HG03025 (cell line): ENCODE data around the gene CLDND2.
A peak's percentile ranks its signal among the peaks of the same experiment; 100 is the strongest.

Experiments used
- ATAC-seq: cut with Tn5 transposase; IDR thresholded peaks from one replicate; pipeline ENCODE4 v1.9.1; 2021; ENCODE audit warnings: mild to moderate bottlenecking, moderate library complexity; ENCODE audit not compliant: unreplicated experiment, low FRiP score

Gene CLDND2

DNA sequence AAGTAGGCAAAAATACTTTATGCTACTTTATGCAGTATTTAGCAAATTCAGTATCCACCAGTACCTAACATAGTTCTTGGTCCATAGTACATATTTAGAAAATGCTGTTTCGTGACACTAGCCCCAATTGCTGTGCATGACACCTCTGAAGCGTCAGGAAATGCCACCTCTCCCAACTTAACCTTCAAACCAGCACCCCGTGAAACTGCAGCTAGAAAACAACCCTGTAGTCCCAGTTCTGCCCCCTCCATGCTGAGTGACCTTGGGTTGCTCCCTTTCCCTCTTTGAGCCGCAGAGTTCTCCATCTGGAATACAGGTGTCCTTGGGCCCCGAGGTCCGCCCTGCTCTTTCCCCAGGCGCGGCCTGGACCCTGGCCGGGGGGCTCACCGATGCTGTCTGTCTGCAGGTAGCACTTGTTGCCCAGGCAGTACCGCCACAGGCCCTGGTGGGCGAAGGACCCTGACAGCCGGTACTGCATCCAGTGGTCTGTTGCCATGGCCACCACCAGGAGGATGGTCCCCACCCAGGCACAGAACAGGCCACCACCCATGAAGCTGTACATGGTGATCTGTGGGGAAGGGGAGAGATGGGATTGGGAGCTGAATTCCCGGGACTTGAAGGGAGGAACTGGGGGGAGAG lies 18.2 kb upstream of the CLDND2 start:
- ATAC-seq: no peak

DNA sequence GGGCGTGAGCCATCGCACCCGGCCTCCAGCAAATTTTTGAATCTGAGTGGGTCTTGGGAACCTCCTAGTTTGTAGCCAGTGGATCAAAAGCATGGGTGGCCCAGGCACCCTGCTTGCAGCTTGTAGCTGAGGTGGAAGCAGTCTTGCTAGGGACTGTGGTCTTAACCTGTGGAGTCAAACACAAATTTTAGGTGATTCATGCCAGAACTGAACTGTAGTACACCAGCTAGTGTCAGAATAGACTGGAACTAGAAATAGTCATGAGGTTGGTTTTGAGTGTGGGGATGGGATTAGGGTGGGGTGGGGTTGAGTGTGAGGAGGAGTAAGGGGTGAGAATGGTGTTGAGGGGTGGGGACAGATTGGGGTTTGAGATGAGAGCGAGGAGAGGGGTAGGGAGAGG lies 13.2 kb upstream of the CLDND2 start:
- ATAC-seq: no peak

GRCh38 chr19:51380379-51380778 lies 11.6 kb upstream of the CLDND2 start:
- no peak for ATAC-seq

DNA sequence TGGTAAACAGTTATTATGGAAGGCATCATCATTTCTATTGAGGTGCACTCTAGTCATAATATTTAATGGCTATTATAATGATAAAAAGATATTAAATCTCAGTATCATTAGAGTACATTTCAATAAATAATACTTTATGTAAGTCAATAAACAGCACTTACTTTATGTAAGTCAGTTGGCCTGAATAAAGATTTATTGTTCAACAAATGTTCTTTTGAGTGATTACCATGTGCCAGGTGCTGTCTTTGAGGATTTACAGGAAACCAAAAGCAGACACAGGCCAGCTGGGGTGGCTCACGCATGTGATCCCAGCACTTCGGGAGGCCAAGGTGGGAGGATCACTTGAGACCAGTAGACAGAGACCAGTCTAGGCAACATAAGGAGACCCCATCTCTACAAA lies 8.6 kb upstream of the CLDND2 start:
- no peak for ATAC-seq

- ATAC-seq: no peak
Observed at GRCh38 chr19:51375504-51376221, 6.9 kb upstream of the CLDND2 start.

- ATAC-seq: no peak
Observed at GRCh38 chr19:51372649-51373504, 4.1 kb upstream of the CLDND2 start, which contains the start of gene NKG7. Gene NKG7, minus strand, starts transcription at chr19:51372654. Its CDS starts 119 bp downstream, at chr19:51372535.

DNA sequence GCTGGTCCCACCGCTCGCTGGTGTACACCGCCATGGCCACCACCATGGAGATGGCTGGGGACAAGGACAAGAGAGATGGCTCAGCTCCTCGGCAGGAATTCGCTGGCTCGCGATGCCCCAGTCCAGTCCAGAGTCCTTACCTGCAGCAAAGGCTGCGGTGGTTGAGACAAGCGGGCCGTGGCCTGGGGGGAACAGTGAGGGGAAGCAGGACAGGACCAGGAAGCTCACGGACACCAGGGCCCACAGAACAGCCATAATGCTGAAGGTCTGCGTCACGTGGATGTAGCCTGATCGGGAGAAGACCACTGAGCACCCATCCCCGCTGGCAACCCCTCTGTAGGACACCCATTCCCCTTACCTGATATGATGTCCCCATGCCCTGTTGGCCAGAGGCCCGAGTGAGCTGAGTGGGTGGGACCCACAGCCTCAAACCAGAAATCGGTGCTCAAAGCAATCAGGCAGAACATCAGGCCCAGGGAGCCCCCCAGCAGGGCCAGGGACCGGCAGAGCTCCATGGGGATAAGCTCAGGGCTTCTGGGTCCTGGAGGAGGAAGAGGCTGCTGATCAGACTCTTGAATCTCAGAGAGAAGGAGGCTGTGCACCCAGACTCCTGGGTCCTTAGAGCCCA lies 3.3 kb upstream of the CLDND2 start:
- no peak for ATAC-seq

- ATAC-seq: no peak
Observed at GRCh38 chr19:51371186-51371690, 2.4 kb upstream of the CLDND2 start.

GRCh38 chr19:51370230-51370629 lies 1.4 kb upstream of the CLDND2 start:
- ATAC-seq: no peak

DNA sequence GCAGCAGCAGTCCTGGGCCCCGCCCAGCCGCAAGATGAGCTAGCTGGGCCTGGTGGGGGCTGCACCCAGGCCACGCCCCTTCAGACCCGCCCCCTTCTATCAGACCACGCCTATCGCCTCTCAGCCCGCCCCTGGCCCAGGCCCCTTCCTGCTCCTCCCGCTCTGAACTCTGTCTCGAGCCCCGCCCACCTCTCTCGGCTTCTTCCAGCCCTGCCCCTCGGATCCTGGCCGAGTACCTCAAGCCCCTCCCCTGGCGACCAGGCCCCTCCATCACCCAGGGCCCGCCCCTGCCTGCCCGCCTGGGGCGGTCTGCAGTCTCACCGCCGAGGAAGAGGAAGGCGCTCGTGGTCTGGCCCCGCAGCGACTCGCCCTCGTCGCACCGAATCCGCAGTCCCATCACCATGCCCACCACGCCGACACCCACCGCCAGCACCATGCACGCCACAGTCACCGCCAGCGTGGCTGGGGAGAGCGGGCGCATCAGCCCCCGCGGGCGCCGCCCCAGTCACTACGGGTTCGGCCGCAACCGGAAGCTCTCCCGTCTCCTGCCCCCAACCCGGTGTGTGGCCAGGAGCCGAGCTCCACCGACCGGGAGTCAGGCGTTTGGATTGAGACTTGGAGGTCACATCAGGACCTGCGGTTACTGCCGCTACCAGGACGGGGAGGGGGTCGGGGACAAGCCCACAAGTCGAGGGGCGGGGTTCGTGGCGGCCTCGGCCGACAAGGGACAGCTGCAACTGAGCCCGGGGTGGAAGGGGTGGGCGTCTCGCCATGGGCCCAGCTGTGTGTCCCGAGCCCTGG lies 1.0 kb downstream of the CLDND2 start:
- peak; percentile 66 for ATAC-seq

DNA sequence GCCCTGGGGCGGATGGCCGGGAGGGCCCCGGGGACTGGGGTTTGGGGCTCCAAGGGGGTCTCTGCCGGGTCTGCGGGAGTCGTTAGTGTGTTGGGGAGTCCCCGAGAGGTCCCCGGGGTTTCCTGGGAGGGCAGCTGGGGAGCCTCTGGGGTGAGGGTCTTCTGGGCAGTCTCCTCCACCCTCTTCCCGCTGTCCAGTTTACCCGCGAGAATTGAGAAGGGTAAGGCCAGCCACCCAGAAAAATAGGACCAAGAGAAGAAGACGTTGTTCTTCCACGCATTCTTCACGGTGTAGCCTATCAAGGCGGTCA lies 1.6 kb downstream of the CLDND2 start:
- ATAC-seq: peak; percentile 2

DNA sequence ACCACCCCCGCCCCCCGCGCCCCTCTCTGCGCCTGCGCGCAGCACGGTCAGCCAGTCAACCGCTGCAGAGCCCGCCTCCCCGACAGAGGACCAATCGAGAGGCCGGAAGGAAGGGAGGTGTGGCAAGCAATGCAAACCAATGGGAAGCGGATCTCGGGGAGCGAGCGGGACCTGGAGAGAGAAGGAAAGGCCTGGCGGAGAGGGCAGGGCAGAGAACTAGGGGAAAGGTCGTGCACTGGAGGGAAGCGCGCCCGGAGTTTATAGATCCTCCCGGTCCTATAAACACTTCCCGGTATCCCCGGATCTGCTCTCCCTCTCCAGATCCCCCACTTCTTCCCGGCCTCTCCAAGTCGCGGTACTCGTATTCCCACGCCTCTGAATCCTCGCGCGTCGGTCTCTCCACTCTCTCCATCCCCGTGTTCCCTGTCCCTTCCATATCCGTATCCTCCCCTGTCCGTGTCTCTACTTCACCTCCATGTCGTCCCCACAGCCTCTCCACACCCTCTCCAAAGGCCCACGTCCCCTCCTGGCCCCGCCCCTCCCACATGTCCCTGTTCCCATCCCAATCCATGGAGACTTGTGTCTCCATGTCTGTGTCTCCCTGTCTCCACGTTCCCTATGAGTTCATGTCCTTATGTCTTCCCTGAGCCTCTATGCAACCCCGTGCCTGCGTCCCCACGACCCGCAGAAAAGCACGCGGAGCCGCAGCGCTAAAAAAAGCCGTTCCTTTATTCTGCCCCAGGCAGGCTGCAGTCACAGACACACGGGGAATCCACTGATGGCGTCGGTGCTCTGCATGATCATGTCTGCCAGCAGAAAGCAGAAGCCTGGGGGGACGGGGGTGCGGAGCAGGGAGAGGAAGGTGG lies 2.2 kb downstream of the CLDND2 start:
- peak; percentile 56 for ATAC-seq

DNA sequence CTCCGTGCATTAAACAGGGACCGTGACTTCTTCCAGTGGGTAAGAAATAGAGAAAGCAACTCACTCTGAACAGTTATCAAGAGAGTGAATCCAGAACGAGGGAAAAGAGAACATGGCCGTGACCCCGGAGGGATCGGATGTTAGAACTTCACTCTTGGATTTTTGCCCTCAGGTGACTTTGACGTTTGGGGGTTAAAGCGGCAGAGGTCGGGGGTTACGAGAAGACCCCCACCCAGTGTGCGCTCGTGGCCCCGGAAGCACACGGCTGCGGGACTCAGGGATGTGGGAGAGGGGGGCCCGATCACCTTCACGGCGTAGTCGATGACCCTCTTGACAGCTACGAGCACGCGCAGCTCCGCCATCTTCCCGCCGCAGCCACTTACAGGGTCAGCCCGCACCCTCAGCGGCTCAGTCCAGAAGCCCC lies 2.8 kb downstream of the CLDND2 start, which contains the start of gene ETFB:
Gene ETFB, minus strand, starts transcription at position 424 of the 424 bp plus-strand sequence. Its CDS starts 62 bp downstream, at position 362.
- ATAC-seq: no peak

DNA sequence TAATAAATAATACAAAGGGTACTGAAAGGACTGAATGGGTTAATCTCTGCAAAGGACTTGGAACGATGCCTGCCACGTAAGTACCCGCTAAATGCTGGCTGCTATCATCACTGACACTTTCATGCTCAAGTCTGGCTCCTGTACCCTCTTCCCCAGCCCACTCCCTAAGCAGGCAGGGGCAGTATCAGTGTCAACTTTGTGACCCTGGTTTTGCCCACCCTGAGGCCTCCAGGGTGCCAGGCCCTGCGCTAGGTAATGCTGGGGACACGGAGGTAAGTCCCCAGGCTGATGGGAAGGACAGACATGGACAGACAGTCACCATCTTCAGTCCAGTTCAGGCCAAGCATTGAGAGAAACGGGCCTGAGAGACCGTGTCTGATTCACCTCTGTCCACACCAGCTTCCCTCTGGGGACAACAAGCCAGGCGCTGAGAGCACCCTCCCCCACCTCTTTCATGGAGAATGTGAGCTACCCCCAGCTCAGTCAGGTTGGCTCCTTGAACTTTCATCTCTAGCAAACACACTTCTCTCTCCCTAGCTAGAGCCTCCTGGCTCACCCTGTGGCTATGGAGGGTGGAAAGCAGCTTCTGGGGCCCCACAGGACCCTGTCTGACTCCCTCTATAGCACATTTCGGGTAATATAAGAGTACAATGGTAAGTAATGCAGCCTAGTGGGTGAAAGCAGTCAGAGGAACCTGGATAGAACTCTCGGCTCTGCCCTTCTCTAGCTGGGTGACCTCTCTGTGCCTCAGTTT lies 3.4 kb downstream of the CLDND2 start:
- no peak for ATAC-seq

DNA sequence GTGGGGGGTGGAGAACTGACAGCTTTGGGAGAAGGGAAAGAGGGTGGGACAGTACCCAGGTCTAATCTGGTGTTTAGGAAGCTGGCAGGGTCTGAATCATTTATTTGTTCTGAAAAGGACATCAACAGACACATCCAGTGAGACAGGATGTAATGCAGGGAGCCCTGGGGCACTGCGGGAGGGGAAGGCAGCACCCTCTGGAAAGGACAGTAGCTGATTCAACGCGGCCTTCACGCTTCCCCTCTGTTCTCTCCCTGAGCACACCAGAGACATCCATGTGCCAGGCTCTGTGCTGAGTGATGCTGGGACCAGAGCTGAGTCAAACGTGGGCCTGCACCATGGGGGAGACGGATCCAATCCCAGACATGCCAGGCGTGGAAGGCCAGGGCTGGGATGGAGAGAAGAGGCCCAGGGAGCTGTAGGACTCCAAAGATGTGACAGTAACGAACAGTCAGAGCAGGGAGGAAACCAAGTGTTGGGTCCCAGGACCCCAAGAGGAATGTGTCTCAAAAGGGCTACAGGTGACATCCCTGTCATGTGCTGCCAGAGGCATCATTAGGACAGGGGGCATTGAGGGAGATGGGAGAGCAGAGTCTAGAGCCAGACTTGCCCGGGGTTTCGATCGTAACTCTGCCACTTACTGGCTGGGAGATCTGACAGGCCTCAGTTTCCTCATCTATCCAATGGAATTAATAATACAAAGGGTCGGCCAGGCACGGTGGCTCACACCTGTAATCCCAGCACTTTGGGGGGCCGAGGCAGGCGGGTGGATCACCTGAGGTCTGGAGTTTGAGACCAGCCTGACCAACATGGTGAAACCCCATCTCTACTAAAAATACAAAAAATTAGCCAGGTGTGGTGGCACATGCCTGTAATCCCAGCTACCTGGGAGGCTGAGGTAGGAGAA lies 4.3 kb downstream of the CLDND2 start:
- ATAC-seq: no peak

DNA sequence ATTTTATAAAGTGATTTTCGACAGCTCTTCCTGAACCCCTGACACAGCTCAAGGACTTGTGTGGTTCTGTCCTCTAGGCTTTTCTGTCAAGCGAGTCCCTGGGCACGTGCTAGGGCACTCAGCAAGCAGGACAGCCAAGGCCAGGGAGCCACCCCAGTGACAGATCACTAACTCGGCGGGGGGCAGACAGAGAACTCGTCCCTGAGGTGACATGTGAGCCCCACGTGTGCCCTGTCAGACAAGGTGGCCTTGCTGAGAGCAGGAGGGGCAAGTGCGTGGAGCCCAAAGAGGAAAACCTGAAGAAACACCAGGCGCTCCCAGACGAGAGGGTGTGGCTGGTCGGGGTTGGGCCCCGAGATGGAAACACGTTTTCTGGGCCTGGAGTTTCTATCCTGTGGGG lies 7.6 kb downstream of the CLDND2 start:
- no peak for ATAC-seq

DNA sequence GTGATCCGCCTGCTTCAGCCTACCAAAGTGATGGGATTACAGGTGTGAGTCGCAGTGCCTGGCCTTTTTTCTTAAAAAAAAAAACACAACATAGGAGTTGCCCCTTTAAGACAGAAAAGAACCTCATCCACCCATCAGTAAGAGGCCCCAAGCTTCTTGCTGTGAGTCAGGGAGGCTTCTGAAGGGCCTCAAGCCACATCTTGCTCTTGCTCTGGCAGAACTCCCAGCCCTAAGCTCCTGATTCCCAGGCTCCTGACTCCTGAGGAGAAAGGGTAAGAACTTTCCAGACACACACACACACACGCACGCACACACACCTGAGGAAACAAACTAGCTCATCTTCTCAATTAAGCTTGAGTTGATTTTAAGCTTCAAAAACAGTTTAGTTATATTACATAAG lies 9.5 kb downstream of the CLDND2 start:
- no peak for ATAC-seq
